Type B pancreatic cell (in vitro differentiated cells): ENCODE results near the gene TNFRSF6B. TPM values are rescaled to one million over a fixed set of nuclear protein-coding genes. Genes with fewer than 3 reads are reported as not detected.

Source experiments
- DNase-seq: peaks from one replicate; pipeline ENCODE4 v3.0.0; 2021; ENCODE audit warnings: mixed read lengths; ENCODE audit not compliant: unreplicated experiment; ENCODE audit errors: extremely low spot score
- H3K27ac Mint-ChIP-seq: 2 replicates; pipeline ENCODE4 v1.8.0; 2021; ENCODE audit warnings: mild to moderate bottlenecking, mixed read lengths
- H3K27me3 Mint-ChIP-seq: 2 replicates; pipeline ENCODE4 v1.8.0; 2021; ENCODE audit warnings: mixed read lengths
- H3K36me3 Mint-ChIP-seq: 2 replicates; pipeline ENCODE4 v1.8.0; 2021; ENCODE audit warnings: mixed read lengths
- H3K4me1 Mint-ChIP-seq: one replicate; pipeline ENCODE4 v1.8.0; 2021; ENCODE audit warnings: mixed read lengths; ENCODE audit not compliant: unreplicated experiment
- H3K4me3 Mint-ChIP-seq: 2 replicates; pipeline ENCODE4 v1.8.0; 2021; ENCODE audit warnings: mild to moderate bottlenecking, mixed read lengths
- H3K9me3 Mint-ChIP-seq: 2 replicates; pipeline ENCODE4 v1.8.0; 2021; ENCODE audit warnings: mixed read lengths
- total RNA-seq: library from RNA; stranded (reverse); gene quantifications from 2 replicates; pipeline ENCODE4 v1.2.1, GENCODE V29; 2021; ENCODE audit warnings: low replicate concordance
- TF ChIP-seq, protein P1 (sequence below): fragments of 200-600 bp; sonication (generic); conservative IDR thresholded peaks from 2 replicates; pipeline ENCODE4 v1.5.0; 2021; ENCODE audit warnings: antibody characterized with exemption, mild to moderate bottlenecking

The TNFRSF6B gene
- total RNA-seq, 1 donor from 2014 or later: not detected

DNA sequence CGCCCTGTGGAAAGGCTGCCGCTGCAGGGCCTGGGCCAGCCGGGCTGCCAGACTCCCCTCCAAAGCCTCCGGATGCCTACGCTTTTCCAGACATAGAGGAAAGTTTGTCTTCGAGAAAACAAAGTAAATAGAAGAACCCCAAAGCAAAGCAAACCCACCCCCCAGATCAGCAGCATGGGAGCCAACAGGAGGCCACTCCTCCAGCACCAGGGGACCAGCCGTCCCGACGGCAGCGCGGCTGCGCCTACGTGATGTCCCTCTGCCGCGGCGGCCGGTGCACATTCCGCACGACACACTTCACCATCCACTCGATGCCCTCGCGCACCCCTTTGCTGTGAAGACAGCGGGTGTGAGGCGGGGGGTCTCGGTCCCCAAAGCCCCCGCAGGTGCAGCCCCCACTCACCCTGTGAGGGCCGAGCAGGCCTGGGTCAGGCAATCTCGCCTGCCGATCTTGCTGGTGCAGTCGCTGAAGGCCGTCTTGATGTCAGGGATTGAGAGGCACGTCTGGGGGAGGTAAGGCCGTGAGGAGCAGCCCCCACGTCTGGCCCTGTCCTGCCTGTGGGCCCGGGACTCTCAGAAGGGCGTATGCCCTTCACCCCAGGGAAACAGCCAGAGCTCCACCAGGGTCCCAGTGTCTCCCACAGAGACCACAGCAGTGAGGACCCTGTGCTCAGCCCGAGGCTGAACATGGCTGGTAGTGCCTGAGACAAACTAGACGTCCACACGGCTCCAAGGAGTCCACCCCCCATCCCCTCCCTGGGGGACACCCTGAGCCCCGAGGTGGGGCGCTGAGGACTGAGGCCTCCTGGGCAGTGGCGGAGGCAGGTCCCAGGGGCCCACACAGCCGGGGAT is 4.0 kb downstream of the TNFRSF6B start:
- Mint-ChIP-seq H3K4me1 (no peaks in the 10 kb centered on the region), H3K27me3 (no peaks in the 10 kb centered on the region), H3K36me3 (no peaks in the 10 kb centered on the region), H3K27ac (no peak overlapping the region), H3K9me3 (no peaks in the 10 kb centered on the region), H3K4me3 (no peak overlapping the region)
- DNase-seq: no peak
- TF ChIP-seq, protein P1, sequence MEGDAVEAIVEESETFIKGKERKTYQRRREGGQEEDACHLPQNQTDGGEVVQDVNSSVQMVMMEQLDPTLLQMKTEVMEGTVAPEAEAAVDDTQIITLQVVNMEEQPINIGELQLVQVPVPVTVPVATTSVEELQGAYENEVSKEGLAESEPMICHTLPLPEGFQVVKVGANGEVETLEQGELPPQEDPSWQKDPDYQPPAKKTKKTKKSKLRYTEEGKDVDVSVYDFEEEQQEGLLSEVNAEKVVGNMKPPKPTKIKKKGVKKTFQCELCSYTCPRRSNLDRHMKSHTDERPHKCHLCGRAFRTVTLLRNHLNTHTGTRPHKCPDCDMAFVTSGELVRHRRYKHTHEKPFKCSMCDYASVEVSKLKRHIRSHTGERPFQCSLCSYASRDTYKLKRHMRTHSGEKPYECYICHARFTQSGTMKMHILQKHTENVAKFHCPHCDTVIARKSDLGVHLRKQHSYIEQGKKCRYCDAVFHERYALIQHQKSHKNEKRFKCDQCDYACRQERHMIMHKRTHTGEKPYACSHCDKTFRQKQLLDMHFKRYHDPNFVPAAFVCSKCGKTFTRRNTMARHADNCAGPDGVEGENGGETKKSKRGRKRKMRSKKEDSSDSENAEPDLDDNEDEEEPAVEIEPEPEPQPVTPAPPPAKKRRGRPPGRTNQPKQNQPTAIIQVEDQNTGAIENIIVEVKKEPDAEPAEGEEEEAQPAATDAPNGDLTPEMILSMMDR: no peak

DNA sequence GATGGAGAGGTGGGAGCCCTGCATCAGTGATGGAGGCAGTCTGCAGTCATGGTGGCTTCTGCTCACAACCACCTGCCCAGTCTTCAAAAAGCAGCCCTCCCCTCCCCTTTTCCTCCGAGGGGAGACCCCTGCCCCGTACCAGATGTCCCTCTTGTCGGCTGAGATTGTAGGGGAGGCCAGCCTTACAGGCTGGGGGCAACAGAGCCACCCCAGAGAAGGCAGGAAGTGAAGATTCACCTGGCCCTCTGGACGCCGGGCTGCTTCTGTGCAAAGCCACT is 4.5 kb downstream of the TNFRSF6B start:
- H3K36me3 Mint-ChIP-seq: no peaks in the 10 kb centered on the region
- H3K4me3 Mint-ChIP-seq: no peak overlapping the region
- TF ChIP-seq, protein P1: no peak
- H3K27me3 Mint-ChIP-seq: no peaks in the 10 kb centered on the region
- H3K9me3 Mint-ChIP-seq: no peaks in the 10 kb centered on the region
- H3K27ac Mint-ChIP-seq: no peak overlapping the region
- H3K4me1 Mint-ChIP-seq: no peaks in the 10 kb centered on the region
- DNase-seq: no peak

DNA sequence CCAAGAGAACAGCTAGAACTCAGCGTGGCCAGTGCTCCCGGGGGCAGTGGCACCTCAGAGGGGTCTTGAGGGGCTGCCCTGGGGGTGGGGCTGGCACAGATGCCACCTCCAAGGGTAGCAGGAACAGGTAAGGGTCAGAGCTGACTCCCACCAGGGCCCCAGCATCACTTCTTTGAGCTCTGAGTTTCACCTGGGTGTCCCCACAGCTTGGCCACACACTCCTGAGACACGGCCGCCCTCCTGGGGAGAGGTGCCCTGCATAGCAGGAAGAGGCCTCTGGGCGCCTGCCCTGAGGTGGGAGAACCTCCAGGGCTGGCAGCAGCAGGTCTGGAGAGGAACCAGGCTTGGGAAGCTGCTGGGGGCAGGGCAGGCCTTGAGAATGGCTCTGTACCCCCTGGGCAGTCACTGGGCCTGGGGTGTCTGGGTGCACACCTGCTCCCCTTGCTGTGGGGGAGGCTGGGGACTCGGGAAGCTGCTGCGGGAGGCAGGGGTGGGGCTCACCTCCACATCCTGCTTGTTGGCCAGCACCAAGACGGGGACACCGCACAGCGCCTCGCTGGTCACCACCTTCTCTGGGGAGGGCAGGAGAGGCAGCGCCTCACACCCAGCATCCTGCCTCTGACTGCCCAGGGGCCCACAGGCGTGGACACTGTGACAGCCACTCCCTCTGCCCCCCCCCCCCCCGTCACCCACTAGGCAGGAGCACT is 5.0 kb downstream of the TNFRSF6B start:
- H3K4me3 Mint-ChIP-seq: no peak overlapping the region

DNA sequence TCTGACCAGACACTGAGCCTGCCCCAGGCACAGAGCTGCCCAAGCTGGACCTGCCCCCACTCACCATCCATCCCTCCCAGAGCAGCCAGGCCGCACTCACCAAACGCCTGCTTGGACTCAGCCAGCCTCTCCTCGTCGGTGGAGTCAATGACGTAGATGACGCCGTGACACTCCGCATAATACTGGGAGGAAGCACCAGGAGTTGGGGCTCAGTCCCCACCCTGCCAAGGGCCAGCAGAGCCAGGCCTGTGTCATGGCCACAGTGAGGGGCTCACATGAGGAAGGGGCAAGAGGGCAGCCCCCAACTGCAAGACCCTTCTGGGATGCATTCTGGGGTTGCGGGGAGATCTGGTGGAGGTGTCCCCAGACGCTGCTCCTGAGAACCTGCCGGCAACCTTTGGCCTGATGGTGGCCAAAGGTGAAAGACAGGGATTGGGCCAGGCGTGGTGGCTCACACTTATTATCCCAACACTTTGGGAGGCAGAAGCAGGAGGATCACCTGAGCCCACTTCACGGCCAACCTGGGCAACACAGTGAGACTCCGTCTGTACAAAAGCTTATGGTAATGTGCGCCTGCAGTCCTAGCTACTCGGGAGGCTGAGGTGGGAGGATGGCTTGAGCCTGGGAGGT is 5.7 kb downstream of the TNFRSF6B start:
- Mint-ChIP-seq H3K27me3 (no peaks in the 10 kb centered on the region), H3K9me3 (no peaks in the 10 kb centered on the region), H3K4me1 (peaks cover 7% of the 10 kb centered on the region), H3K4me3 (no peak overlapping the region), H3K36me3 (peaks cover 4% of the 10 kb centered on the region), H3K27ac (no peak overlapping the region)
- DNase-seq: no peak
- TF ChIP-seq, protein P1: no peak

More for the DNA sequence above, 5.0 kb downstream of the TNFRSF6B start:
- no peak for DNase-seq
- TF ChIP-seq, protein P1: no peak
- Mint-ChIP-seq H3K9me3 (no peaks in the 10 kb centered on the region), H3K27me3 (no peaks in the 10 kb centered on the region), H3K4me1 (peaks cover 2% of the 10 kb centered on the region), H3K36me3 (no peaks in the 10 kb centered on the region), H3K27ac (no peak overlapping the region)

DNA sequence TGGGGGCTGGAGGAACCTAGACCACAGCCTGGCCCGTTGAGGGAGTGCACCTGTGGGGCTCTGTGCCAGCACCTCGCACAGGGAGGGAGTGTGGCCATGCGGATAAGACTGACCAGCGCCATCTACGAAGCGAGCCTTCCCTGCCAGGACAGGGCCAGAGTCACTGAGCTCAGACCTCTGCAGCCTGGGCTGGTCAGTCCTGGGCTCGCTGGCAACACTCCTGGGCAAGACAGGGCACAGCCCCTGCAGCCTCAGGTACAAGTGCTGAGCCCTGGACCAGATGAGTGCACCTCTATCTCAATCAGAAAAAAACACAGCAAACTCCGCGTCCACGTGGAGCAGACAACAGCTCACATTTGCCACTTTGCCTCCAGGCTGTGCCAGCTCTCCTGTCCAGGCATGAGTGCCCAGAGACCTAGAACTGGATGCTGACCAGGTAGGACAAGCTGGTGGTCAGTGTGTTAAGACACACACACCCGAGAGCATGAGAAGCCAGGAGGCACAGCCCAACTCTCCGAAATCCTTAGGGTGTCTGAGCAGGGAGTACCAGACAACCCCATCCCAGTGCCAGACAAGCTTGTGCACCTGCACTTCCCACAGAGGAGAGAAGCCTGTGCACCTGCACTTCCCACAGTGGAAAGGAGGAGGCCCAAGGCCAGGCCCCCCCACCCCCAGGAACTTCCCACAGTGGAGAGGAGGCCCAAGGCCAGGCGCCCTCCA is 6.5 kb downstream of the TNFRSF6B start:
- H3K4me3 Mint-ChIP-seq: no peak overlapping the region
- H3K4me1 Mint-ChIP-seq: peaks cover 7% of the 10 kb centered on the region
- H3K36me3 Mint-ChIP-seq: peaks cover 4% of the 10 kb centered on the region
- TF ChIP-seq, protein P1: no peak
- H3K27me3 Mint-ChIP-seq: no peaks in the 10 kb centered on the region
- DNase-seq: no peak
- no peaks in the 10 kb centered on the region for H3K9me3 Mint-ChIP-seq
- no peak overlapping the region for H3K27ac Mint-ChIP-seq
